H1 (cell line): ENCODE results near the gene MACROD2. TPM values are rescaled to one million over a fixed set of nuclear protein-coding genes. Genes with fewer than 3 reads are reported as not detected.

Experiments used
- CTCF ChIA-PET: fragments of 300-600 bp; sonication (Branson Sonifier 250); formaldehyde crosslinking; loops from one replicate; lab custom pipeline; 2021; ENCODE audit not compliant: partially characterized antibody; lab: Charles Lee
- POLR2A ChIA-PET: fragments of 300-600 bp; sonication (Branson Sonifier 250); formaldehyde crosslinking; loops from one replicate; lab custom pipeline; 2021; ENCODE audit warnings: inconsistent platforms; ENCODE audit not compliant: partially characterized antibody; lab: Charles Lee
- DNase-seq, 2 experiments: peaks; one replicate each; pipeline versions ENCODE4 v3.0.0 to v3.0.0-alpha.2; 2010 to 2022; ENCODE audit warnings: low spot score in 2 of 2, low read depth in 1 of 2, mixed read lengths in 1 of 2
- FAIRE-seq: peaks from 2 replicates; lab custom pipeline; 2011; peaks lifted over from hg19 to GRCh38; lab: Jason Lieb, UNC
- H2AFZ ChIP-seq: 2 replicates; pipeline ENCODE4 v1.8.1; 2012; ENCODE audit warnings: low read length, inconsistent platforms
- H2AK5ac ChIP-seq: 2 replicates; pipeline ENCODE4 v1.6.1; 2013; ENCODE audit warnings: low read depth, low read length
- H2BK120ac ChIP-seq: replicated peaks from 2 replicates; pipeline ENCODE3; 2013; ENCODE audit warnings: low read depth, low read length, inconsistent platforms
- H2BK12ac ChIP-seq: 2 replicates; pipeline ENCODE4 v1.6.1; 2013; ENCODE audit warnings: low read depth, low read length
- H2BK15ac ChIP-seq: 2 replicates; pipeline ENCODE4 v1.6.1; 2013; ENCODE audit warnings: low read length
- H2BK20ac ChIP-seq: 2 replicates; pipeline ENCODE4 v1.6.1; 2013; ENCODE audit warnings: low read length
- H2BK5ac ChIP-seq: 2 replicates; pipeline ENCODE4 v1.6.1; 2013; ENCODE audit warnings: low read depth, low read length
- H3K14ac ChIP-seq: 2 replicates; pipeline ENCODE4 v1.6.1; 2013; ENCODE audit warnings: inconsistent platforms; ENCODE audit not compliant: insufficient read length
- H3K18ac ChIP-seq: 2 replicates; pipeline ENCODE4 v1.6.1; 2013; ENCODE audit warnings: low read length; ENCODE audit errors: extremely low read depth
- H3K23ac ChIP-seq: 2 replicates; pipeline ENCODE4 v1.6.1; 2013; ENCODE audit warnings: inconsistent platforms; ENCODE audit not compliant: insufficient read length
- H3K23me2 ChIP-seq: 2 replicates; pipeline ENCODE4 v1.6.1; 2013; ENCODE audit warnings: low read depth, low read length
- H3K27ac ChIP-seq: 2 replicates; pipeline ENCODE4 v1.6.1; 2011; ENCODE audit warnings: low read depth, low read length, inconsistent platforms
- H3K27me3 ChIP-seq, 4 experiments: replicated peaks in 1 of 4; 1 replicate in 1 of 4; 2 replicates in 3 of 4; pipeline versions ENCODE4 v1.6.1 to v1.8.1; 2011 to 2013; ENCODE audit warnings: low read length in 3 of 4, mild to moderate bottlenecking in 3 of 4, inconsistent platforms in 2 of 4, mixed read lengths in 2 of 4, moderate library complexity in 1 of 4; ENCODE audit not compliant: control insufficient read depth in 3 of 4, insufficient read depth in 3 of 4; ENCODE audit errors: extremely low read depth in 1 of 4
- H3K36me3 ChIP-seq, 4 experiments: 2 replicates each; pipeline versions ENCODE4 v1.6.1 to v1.8.1; 2011 to 2013; ENCODE audit warnings: mild to moderate bottlenecking in 4 of 4, low read length in 3 of 4, moderate library complexity in 2 of 4, control low read depth in 1 of 4, inconsistent platforms in 1 of 4; ENCODE audit not compliant: insufficient read depth in 4 of 4, control insufficient read depth in 2 of 4
- H3K4ac ChIP-seq: replicated peaks from 2 replicates; pipeline ENCODE3; 2013; ENCODE audit warnings: low read length, low read depth, mixed read lengths, inconsistent platforms; ENCODE audit not compliant: insufficient read length
- H3K4me1 ChIP-seq, 4 experiments: replicated peaks in 1 of 4; 1 replicate in 1 of 4; 2 replicates in 3 of 4; pipeline versions ENCODE4 v1.6.1 to v1.8.1; 2011 to 2013; ENCODE audit warnings: low read length in 3 of 4, inconsistent platforms in 2 of 4, mixed read lengths in 1 of 4; ENCODE audit not compliant: insufficient read depth in 4 of 4, control insufficient read depth in 3 of 4
- H3K4me2 ChIP-seq, 2 experiments: 2 replicates each; pipeline versions ENCODE4 v1.6.1 to v1.8.1; 2011 to 2013; ENCODE audit warnings: low read depth in 2 of 2, low read length in 2 of 2, control low read depth in 1 of 2, inconsistent platforms in 1 of 2, mild to moderate bottlenecking in 1 of 2; ENCODE audit not compliant: insufficient read depth in 1 of 2
- H3K4me3 ChIP-seq, 4 experiments: fragments of 200-600, 300-600 bp in 1 of 4; sonication (generic), shearing (Covaris generic), sonication (Bioruptor Twin) in 1 of 4; 2 replicates each; pipeline versions ENCODE4 v1.5.1 to v1.8.1; 2011 to 2016; ENCODE audit warnings: low read length in 4 of 4, low read depth in 3 of 4, control low read depth in 2 of 4, inconsistent platforms in 2 of 4, mild to moderate bottlenecking in 2 of 4, mixed read lengths in 1 of 4, moderate library complexity in 1 of 4; ENCODE audit not compliant: insufficient read depth in 2 of 4; ENCODE audit errors: extremely low read depth in 1 of 4
- H3K56ac ChIP-seq: replicated peaks from 2 replicates; pipeline ENCODE3; 2013; ENCODE audit warnings: low read depth, mild to moderate bottlenecking, mixed read lengths, low read length, inconsistent platforms; ENCODE audit not compliant: insufficient read length
- H3K79me1 ChIP-seq: 2 replicates; pipeline ENCODE4 v1.6.1; 2013; ENCODE audit warnings: low read depth, low read length, control low read depth
- H3K79me2 ChIP-seq, 2 experiments: 2 replicates each; pipeline versions ENCODE4 v1.6.1 to v1.8.1; 2012 to 2013; ENCODE audit warnings: low read length in 2 of 2, mild to moderate bottlenecking in 2 of 2, inconsistent platforms in 1 of 2; ENCODE audit not compliant: insufficient read depth in 2 of 2, control insufficient read depth in 1 of 2
- H3K9ac ChIP-seq, 4 experiments: replicated peaks in 1 of 4; 1 replicate in 1 of 4; 2 replicates in 3 of 4; pipeline versions ENCODE4 v1.6.1 to v1.8.1; 2011 to 2013; ENCODE audit warnings: low read depth in 3 of 4, low read length in 3 of 4, control low read depth in 2 of 4, mild to moderate bottlenecking in 2 of 4, moderate library complexity in 2 of 4, inconsistent platforms in 1 of 4; ENCODE audit errors: extremely low read depth in 1 of 4
- H3K9me3 ChIP-seq, 2 experiments: 2 replicates each; pipeline versions ENCODE4 v1.6.1 to v1.8.1; 2012 to 2013; ENCODE audit warnings: mild to moderate bottlenecking in 2 of 2, moderate library complexity in 2 of 2, control low read depth in 1 of 2, inconsistent platforms in 1 of 2, low read depth in 1 of 2, low read length in 1 of 2, mixed read lengths in 1 of 2; ENCODE audit not compliant: insufficient read depth in 2 of 2
- H4K20me1 ChIP-seq, 2 experiments: replicated peaks in 1 of 2; 2 replicates each; pipeline versions ENCODE3 to v1.8.1; 2011 to 2013; ENCODE audit warnings: inconsistent platforms in 2 of 2, low read length in 2 of 2, mild to moderate bottlenecking in 1 of 2; ENCODE audit not compliant: insufficient read depth in 2 of 2, control insufficient read depth in 1 of 2
- H4K5ac ChIP-seq: 2 replicates; pipeline ENCODE4 v1.6.1; 2013; ENCODE audit warnings: low read length, low read depth, mixed read lengths, inconsistent platforms; ENCODE audit not compliant: insufficient read length
- H4K8ac ChIP-seq: 2 replicates; pipeline ENCODE4 v1.8.0; 2013; ENCODE audit warnings: mild to moderate bottlenecking, moderate library complexity, low read length, inconsistent platforms; ENCODE audit not compliant: insufficient read depth; ENCODE audit errors: extremely low read depth
- H4K91ac ChIP-seq: replicated peaks from 2 replicates; pipeline ENCODE3; 2013; ENCODE audit warnings: low read length, mixed read lengths, inconsistent platforms; ENCODE audit not compliant: insufficient read length
- GTF2F1 ChIP-seq: IDR thresholded peaks from 2 replicates; pipeline ENCODE4 v1.6.1; 2012; ENCODE audit warnings: low read depth, low read length, improper control_type of control experiment, borderline replicate concordance
- HDAC6 ChIP-seq: IDR thresholded peaks from one replicate; pipeline ENCODE4 v1.7.1; 2012; ENCODE audit warnings: low read depth, mild to moderate bottlenecking, inconsistent platforms, low read length, moderate library complexity
- JUN ChIP-seq: IDR thresholded peaks from 2 replicates; pipeline ENCODE4 v1.6.1; 2011; ENCODE audit warnings: low read depth, mild to moderate bottlenecking, improper control_type of control experiment, low read length
- JUND ChIP-seq: IDR thresholded peaks from 2 replicates; pipeline ENCODE4 v1.6.1; 2011; ENCODE audit warnings: mild to moderate bottlenecking, improper control_type of control experiment, low read length
- POU5F1 ChIP-seq: IDR thresholded peaks from 2 replicates; pipeline ENCODE4 v1.6.1; 2011; ENCODE audit warnings: low read depth, mild to moderate bottlenecking, low read length, moderate library complexity
- SIN3A ChIP-seq, 2 experiments: IDR thresholded peaks in 1 of 2; conservative IDR thresholded peaks in 1 of 2; 2 replicates each; pipeline ENCODE4 v1.6.1; 2011 to 2012; ENCODE audit warnings: low read length in 2 of 2, improper control_type of control experiment in 1 of 2, low read depth in 1 of 2, mild to moderate bottlenecking in 1 of 2
- SP1 ChIP-seq: IDR thresholded peaks from 2 replicates; pipeline ENCODE4 v1.6.1; 2011; ENCODE audit warnings: low read depth, low read length
- TAF7 ChIP-seq: optimal IDR thresholded peaks from 2 replicates; pipeline ENCODE3; 2011; ENCODE audit warnings: low read depth, mild to moderate bottlenecking, inconsistent platforms, low read length, moderate library complexity, borderline replicate concordance
- TCF12 ChIP-seq: IDR thresholded peaks from 2 replicates; pipeline ENCODE4 v1.6.1; 2011; ENCODE audit warnings: low read depth, mild to moderate bottlenecking, low read length
- WGBS, 2 experiments: shearing (Covaris generic) in 1 of 2; methylation state at CpG; one replicate each; pipeline versions ENCODE4 v1.1.6 to v1.1.7; 2013 to 2015; ENCODE audit warnings: low lambda C conversion rate in 2 of 2, mixed read lengths in 2 of 2, inconsistent platforms in 1 of 2, low coverage in 1 of 2, missing lambda C conversion rate in 1 of 2; ENCODE audit not compliant: insufficient replicate concordance in 2 of 2, insufficient coverage in 1 of 2, insufficient read length in 1 of 2; ENCODE audit errors: extremely low coverage in 1 of 2, missing lambda C conversion rate in 1 of 2; 5-methylcytosine and 5-hydroxymethylcytosine counted together
- polyA plus RNA-seq, 7 experiments: library from polyadenylated mRNA; depleted of rRNA in 3 of 7; stranded (reverse) in 5 of 7; unstranded in 2 of 7; fragments of >200 nt in 5 of 7; fragments of 200-250 nt in 2 of 7; gene quantifications; 1 replicate in 5 of 7; 2 replicates in 1 of 7; 4 replicates in 1 of 7; pipeline versions ENCODE4 v1.2.1 to v1.2.3, GENCODE V29; 2011 to 2013; ENCODE audit warnings: missing spikeins in 2 of 7, mixed read lengths in 2 of 7
- total RNA-seq: library from RNA; stranded (reverse); fragmentation: NEBNext Ultra II Directional; extraction: Animal tissue kit (Norgen Biotek cat#: 25700); gene quantifications from 2 replicates; pipeline ENCODE4 v1.2.1, GENCODE V29; 2021

MACROD2 gene
- total and polyA plus RNA-seq, 2 of the 8 experiments (the other 6 are each of a cell fraction or from before 2014, with no cell fraction given): 0.70 to 3.9 TPM

DNA sequence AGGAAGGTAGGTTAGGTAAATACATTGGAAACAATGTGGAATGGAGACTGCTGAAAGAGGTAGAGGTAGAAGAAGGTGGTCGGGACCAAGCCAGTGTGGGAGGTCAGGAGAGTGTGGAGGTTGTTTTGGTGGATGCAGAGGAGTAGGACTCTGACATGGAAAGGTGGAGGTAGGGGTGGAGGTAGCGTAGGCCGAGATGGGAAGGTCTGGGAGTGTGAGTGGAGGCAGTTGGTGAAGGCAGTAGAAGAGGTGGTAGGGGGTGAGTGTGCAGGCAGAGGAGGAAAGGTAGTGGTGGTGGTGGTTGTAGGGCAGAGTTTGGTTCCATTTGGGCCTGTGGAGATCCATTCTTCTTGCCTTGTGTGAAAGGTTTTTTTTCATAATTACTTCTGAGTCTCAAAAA is 941.7 kb downstream of the MACROD2 start:
- H3K27ac ChIP-seq: no peak overlapping the region

More for the DNA sequence above, 941.7 kb downstream of the MACROD2 start:
- no peak overlapping the region for H2BK20ac ChIP-seq
- FAIRE-seq: no peak
- POLR2A ChIA-PET: no interaction called here
- no peaks in the 10 kb centered on the region for H3K4me1 ChIP-seq
- H2BK15ac ChIP-seq: no peak overlapping the region
- H3K27me3 ChIP-seq: no peaks in the 10 kb centered on the region
- no peak overlapping the region for H3K18ac ChIP-seq
- no peak overlapping the region for H3K4me2 ChIP-seq
- H4K91ac ChIP-seq: no peak overlapping the region
- H3K4ac ChIP-seq: no peak overlapping the region
- H3K4me3 ChIP-seq: no peak overlapping the region
- no peaks in the 10 kb centered on the region for H3K36me3 ChIP-seq
- H3K79me2 ChIP-seq: no peaks in the 10 kb centered on the region
- 0 out of 2 replicates have a peak, but pooled peaks cover 2% of the 10 kb centered on the region for H3K23me2 ChIP-seq
- no peak for DNase-seq
- H2AK5ac ChIP-seq: no peak overlapping the region
- CTCF ChIA-PET: no interaction called here
- H2BK5ac ChIP-seq: no peak overlapping the region
- peak overlapping the region; percentile 30; the same call in 1 of the 2 replicates for H2BK12ac ChIP-seq
- H2AFZ ChIP-seq: no peak overlapping the region; the same call in 1 of the 2 replicates
- WGBS, 2 experiments: 92% methylated on average over 3 of the region's 3 CpGs; no CpG with 5 or more reads in 1 of the 2 experiments
- H3K9me3 ChIP-seq: 0 out of 4 replicates have a peak, but pooled peaks cover 0 to 4% of the 10 kb centered on the region in 2 experiments
- no peak overlapping the region for H3K14ac ChIP-seq
- no peak overlapping the region for H3K56ac ChIP-seq
- no peak overlapping the region for H4K8ac ChIP-seq
- H2BK120ac ChIP-seq: no peak overlapping the region
- H3K79me1 ChIP-seq: no peaks in the 10 kb centered on the region
- H4K5ac ChIP-seq: no peak overlapping the region
- H3K9ac ChIP-seq: no peak overlapping the region
- TF ChIP-seq SIN3A (conservative IDR thresholded peaks at IDR 0.05 in 1 of 2, IDR thresholded peaks at IDR 0.05 in 1 of 2; ENCODE audit: low read depth in 1 of 2, low read length in 2 of 2) (no peak), JUN (no peak), SP1 (no peak), JUND (no peak), TAF7 (no peak), GTF2F1 (no peak), HDAC6 (no peak), POU5F1 (no peak), TCF12 (no peak)
- H4K20me1 ChIP-seq: no peaks in the 10 kb centered on the region
- no peak overlapping the region for H3K23ac ChIP-seq
